ENCODE measurements around the gene OR1J2. TPM values are rescaled to one million over a fixed set of nuclear protein-coding genes. Genes with fewer than 3 reads are reported as not detected.
"Not testable (repeated sequence)": the region's sequence is repeated elsewhere in the genome, so short reads cannot be mapped to it uniquely, and the experiment has no call there.

OR1J2 gene
- total and polyA plus RNA-seq, 11 donors = not detected

GRCh38 chr9:122527193-122527592 is 16.6 kb downstream of the OR1J2 start, which contains the start of gene OR1N1:
Gene OR1N1 (minus strand): TSS chr9:122527293. CDS start chr9:122527293, 0 bp downstream.
- Histone ChIP-seq H3K4me1 (no peaks in the 10 kb centered on the region), H3K27ac (no peak within 1 kb of the TSS), H3K27me3 (peaks cover 0 to 9% (median 0%) of the 10 kb centered on the region in 9 donors), H3K9me3 (no peaks in the 10 kb centered on the region), H3K4me3 (no peak within 1 kb of the TSS), H3K36me3 (no peaks in the 10 kb centered on the region)
- DNase-seq (no peak), ATAC-seq (no peak)
- TF ChIP-seq POLR2A (IDR thresholded peaks at IDR 0.05) = no peak
- TF ChIP-seq, protein P1, sequence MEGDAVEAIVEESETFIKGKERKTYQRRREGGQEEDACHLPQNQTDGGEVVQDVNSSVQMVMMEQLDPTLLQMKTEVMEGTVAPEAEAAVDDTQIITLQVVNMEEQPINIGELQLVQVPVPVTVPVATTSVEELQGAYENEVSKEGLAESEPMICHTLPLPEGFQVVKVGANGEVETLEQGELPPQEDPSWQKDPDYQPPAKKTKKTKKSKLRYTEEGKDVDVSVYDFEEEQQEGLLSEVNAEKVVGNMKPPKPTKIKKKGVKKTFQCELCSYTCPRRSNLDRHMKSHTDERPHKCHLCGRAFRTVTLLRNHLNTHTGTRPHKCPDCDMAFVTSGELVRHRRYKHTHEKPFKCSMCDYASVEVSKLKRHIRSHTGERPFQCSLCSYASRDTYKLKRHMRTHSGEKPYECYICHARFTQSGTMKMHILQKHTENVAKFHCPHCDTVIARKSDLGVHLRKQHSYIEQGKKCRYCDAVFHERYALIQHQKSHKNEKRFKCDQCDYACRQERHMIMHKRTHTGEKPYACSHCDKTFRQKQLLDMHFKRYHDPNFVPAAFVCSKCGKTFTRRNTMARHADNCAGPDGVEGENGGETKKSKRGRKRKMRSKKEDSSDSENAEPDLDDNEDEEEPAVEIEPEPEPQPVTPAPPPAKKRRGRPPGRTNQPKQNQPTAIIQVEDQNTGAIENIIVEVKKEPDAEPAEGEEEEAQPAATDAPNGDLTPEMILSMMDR (IDR thresholded peaks at IDR 0.05) = no peak
- WGBS, 4 donors = 84 to 89% (median 87%) methylated on average over 3 of the region's 3 CpGs
- intact Hi-C loops (cut with DNase I) = no loop called here

DNA sequence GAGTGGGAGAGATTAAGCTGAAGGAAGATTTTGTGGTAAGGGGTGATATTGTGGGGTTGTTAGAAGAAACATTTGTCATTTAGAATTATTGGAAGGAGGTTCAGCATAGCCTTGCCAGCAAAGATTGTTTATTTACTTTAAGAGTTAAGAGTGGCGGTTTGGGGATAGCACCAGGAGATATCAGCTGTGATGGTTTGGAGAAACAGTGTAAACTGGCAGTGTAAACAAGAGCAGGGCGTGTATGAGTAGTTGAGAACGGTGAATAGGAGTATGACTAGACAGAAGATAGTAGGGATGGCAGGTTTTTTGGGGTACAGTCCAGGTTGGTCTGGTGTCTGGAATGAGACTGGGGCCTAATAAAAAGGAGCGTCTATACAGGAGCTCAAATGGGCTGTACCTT is 20.6 kb downstream of the OR1J2 start:
- H3K4me1 ChIP-seq; intact Hi-C loops (cut with DNase I); DNase-seq; H3K4me3 ChIP-seq; H3K27ac ChIP-seq; H3K36me3 ChIP-seq; H3K27me3 ChIP-seq; H3K9me3 ChIP-seq; ATAC-seq: not testable (repeated sequence)
- 44 to 69% (median 64%) methylated on average over 4 of the region's 4 CpGs for WGBS, 4 donors

- Histone ChIP-seq H3K4me3 (no peak overlapping the region), H3K9me3 (peaks cover 0 to 9% (median 0%) of the 10 kb centered on the region in 12 donors), H3K27me3 (no peaks in the 10 kb centered on the region), H3K4me1 (no peaks in the 10 kb centered on the region), H3K36me3 (no peaks in the 10 kb centered on the region), H3K27ac (no peak overlapping the region)
- intact Hi-C loops (cut with DNase I) = no loop called here
- whole genome bisulfite sequencing, 4 donors = 92 to 98% (median 96%) methylated on average over 1 of the region's 1 CpG
- ATAC-seq (no peak), DNase-seq (no peak)
- TF ChIP-seq, protein P1 (IDR thresholded peaks at IDR 0.05) = no peak
- TF ChIP-seq POLR2A (IDR thresholded peaks at IDR 0.05) = no peak
Measured at GRCh38 chr9:122536134-122536533, 25.5 kb downstream of the OR1J2 start.

- DNase-seq; ATAC-seq; intact Hi-C loops (cut with DNase I); H3K27me3 ChIP-seq; H3K36me3 ChIP-seq; H3K4me1 ChIP-seq; H3K27ac ChIP-seq; H3K9me3 ChIP-seq; H3K4me3 ChIP-seq: not testable (repeated sequence)
- 54 to 77% (median 63%) methylated on average over 7 of the region's 7 CpGs for WGBS, 4 donors
Measured at GRCh38 chr9:122537066-122537465, 26.5 kb downstream of the OR1J2 start.

DNA sequence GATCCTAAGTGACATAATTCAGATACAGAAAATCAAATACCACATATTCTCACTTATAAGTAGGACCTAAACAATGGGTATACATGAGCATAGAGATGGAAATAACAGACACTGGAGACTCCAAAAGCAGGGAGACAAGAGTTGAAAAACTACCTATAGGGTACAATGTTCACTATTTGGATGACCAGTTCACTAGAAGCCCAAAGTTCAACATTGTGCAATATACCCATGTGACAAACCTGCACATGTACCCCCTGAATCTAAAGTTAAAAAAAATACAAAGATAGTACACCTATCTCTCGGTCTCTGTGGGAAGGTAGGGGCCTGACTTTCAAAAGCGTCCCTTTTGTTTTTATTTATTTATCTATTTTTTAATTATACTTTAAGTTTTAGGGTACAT is 28.2 kb downstream of the OR1J2 start:
- Histone ChIP-seq H3K27me3 (no peaks in the 10 kb centered on the region), H3K27ac (no peak overlapping the region), H3K36me3 (no peaks in the 10 kb centered on the region), H3K4me1 (no peaks in the 10 kb centered on the region), H3K9me3 (peaks cover 0 to 9% (median 0%) of the 10 kb centered on the region in 12 donors), H3K4me3 (no peak overlapping the region)
- no peak for ATAC-seq
- intact Hi-C loops (cut with DNase I) = no loop called here
- TF ChIP-seq, protein P1 (IDR thresholded peaks at IDR 0.05) = no peak
- TF ChIP-seq POLR2A (IDR thresholded peaks at IDR 0.05) = no peak
- WGBS, 4 donors = 55 to 62% (median 59%) methylated on average over 2 of the region's 2 CpGs
- DNase-seq = no peak
